Thyroid gland (tissue), 4 donors: ENCODE results near the gene LGR6.

ENCODE experiments used
- POLR2A ChIP-seq, 2 donors: fragments of 450-650 bp; IDR thresholded peaks; one replicate each; pipeline ENCODE4 v1.6.1; 2017; ENCODE audit warnings: antibody characterized with exemption in 2 of 2, mild to moderate bottlenecking in 2 of 2, moderate library complexity in 1 of 2
- TF ChIP-seq, protein P1 (sequence below), 6 experiments: fragments of 200-600 bp in 3 of 6; fragments of 450-650 bp in 3 of 6; sonication (generic) in 3 of 6; IDR thresholded peaks; one replicate each; pipeline ENCODE4 v1.5.1; 2016 to 2019; ENCODE audit warnings: antibody characterized with exemption in 6 of 6, mild to moderate bottlenecking in 2 of 6, inconsistent platforms in 1 of 6, moderate library complexity in 1 of 6

DNA sequence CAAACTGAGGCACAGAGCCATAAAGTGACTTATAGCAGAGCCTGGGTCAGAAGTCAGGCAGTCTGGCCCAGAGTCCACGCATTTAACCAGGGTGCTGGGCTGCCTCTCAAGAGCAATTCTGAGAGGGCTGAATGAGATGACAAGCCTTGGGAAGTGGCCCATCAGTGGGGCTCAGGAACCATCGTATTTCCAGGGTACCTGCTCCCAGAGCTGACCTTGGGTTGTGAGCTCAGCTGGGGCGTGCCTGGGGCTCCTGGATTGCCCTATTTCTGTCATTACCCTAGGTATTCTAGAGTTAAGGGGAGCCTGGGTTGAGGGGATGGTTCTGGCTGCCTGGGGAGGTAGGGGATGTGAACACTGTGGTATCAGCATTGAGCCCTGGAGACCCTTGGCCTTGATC lies 49.4 kb downstream of the LGR6 start:
- TF ChIP-seq, protein P1, sequence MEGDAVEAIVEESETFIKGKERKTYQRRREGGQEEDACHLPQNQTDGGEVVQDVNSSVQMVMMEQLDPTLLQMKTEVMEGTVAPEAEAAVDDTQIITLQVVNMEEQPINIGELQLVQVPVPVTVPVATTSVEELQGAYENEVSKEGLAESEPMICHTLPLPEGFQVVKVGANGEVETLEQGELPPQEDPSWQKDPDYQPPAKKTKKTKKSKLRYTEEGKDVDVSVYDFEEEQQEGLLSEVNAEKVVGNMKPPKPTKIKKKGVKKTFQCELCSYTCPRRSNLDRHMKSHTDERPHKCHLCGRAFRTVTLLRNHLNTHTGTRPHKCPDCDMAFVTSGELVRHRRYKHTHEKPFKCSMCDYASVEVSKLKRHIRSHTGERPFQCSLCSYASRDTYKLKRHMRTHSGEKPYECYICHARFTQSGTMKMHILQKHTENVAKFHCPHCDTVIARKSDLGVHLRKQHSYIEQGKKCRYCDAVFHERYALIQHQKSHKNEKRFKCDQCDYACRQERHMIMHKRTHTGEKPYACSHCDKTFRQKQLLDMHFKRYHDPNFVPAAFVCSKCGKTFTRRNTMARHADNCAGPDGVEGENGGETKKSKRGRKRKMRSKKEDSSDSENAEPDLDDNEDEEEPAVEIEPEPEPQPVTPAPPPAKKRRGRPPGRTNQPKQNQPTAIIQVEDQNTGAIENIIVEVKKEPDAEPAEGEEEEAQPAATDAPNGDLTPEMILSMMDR (IDR thresholded peaks at IDR 0.05) = no peak
- no peak for TF ChIP-seq POLR2A (IDR thresholded peaks at IDR 0.05)
